ENCODE measurements around the gene MARCHF2.

Gene MARCHF2

GRCh38 chr19:8377598-8377997, 35.5 kb upstream of the MARCHF2 start:
- TF ChIP-seq CEBPB (IDR thresholded peaks at IDR 0.05) (no peak), TAF1 (IDR thresholded peaks at IDR 0.05; ENCODE audit: low read depth) (no peak), TEAD4 (IDR thresholded peaks at IDR 0.05) (no peak), TCF12 (IDR thresholded peaks at IDR 0.05; ENCODE audit: low read depth) (no peak), EGR1 (IDR thresholded peaks at IDR 0.05) (no peak)
- TF ChIP-seq, protein P1, sequence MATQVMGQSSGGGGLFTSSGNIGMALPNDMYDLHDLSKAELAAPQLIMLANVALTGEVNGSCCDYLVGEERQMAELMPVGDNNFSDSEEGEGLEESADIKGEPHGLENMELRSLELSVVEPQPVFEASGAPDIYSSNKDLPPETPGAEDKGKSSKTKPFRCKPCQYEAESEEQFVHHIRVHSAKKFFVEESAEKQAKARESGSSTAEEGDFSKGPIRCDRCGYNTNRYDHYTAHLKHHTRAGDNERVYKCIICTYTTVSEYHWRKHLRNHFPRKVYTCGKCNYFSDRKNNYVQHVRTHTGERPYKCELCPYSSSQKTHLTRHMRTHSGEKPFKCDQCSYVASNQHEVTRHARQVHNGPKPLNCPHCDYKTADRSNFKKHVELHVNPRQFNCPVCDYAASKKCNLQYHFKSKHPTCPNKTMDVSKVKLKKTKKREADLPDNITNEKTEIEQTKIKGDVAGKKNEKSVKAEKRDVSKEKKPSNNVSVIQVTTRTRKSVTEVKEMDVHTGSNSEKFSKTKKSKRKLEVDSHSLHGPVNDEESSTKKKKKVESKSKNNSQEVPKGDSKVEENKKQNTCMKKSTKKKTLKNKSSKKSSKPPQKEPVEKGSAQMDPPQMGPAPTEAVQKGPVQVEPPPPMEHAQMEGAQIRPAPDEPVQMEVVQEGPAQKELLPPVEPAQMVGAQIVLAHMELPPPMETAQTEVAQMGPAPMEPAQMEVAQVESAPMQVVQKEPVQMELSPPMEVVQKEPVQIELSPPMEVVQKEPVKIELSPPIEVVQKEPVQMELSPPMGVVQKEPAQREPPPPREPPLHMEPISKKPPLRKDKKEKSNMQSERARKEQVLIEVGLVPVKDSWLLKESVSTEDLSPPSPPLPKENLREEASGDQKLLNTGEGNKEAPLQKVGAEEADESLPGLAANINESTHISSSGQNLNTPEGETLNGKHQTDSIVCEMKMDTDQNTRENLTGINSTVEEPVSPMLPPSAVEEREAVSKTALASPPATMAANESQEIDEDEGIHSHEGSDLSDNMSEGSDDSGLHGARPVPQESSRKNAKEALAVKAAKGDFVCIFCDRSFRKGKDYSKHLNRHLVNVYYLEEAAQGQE (IDR thresholded peaks at IDR 0.05; ENCODE audit: low read depth) = no peak

DNA sequence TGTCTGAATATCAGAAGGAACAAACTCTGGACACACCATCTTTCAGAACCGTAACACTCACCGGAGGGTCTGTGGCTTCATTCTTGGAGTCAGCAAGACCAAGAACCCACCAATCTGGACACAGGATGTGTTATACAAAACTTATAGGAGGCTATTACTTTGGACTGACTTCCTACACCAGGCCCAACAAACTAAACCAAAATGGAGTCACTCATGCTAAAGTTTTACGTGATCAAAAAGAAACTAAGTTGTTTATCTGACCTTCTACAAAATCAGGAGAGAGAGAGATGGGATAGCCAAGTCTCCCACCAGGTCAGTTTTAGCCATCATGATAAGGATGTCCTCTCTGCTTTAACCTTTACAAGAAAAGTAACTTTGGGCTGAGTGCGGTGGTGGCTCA, 26.1 kb upstream of the MARCHF2 start:
- TF ChIP-seq ZBTB7A (IDR thresholded peaks at IDR 0.05; ENCODE audit: low read depth) (no peak), NFIC (IDR thresholded peaks at IDR 0.05) (no peak), EGR1 (IDR thresholded peaks at IDR 0.05) (no peak), FOXM1 (IDR thresholded peaks at IDR 0.05; ENCODE audit: borderline replicate concordance, low read depth) (no peak), CREB1 (IDR thresholded peaks at IDR 0.05; ENCODE audit: low read depth) (no peak), EP300 (IDR thresholded peaks at IDR 0.05; ENCODE audit: borderline replicate concordance) (no peak), TAF1 (IDR thresholded peaks at IDR 0.05; ENCODE audit: low read depth) (no peak), YY1 (IDR thresholded peaks at IDR 0.05; ENCODE audit: low read depth) (no peak)
- TF ChIP-seq, protein P2, sequence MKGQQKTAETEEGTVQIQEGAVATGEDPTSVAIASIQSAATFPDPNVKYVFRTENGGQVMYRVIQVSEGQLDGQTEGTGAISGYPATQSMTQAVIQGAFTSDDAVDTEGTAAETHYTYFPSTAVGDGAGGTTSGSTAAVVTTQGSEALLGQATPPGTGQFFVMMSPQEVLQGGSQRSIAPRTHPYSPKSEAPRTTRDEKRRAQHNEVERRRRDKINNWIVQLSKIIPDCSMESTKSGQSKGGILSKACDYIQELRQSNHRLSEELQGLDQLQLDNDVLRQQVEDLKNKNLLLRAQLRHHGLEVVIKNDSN (IDR thresholded peaks at IDR 0.05) = no peak
- TF ChIP-seq, protein P1 (IDR thresholded peaks at IDR 0.05; ENCODE audit: low read depth) = no peak

GRCh38 chr19:8387688-8388611, 25.2 kb upstream of the MARCHF2 start:
- TF ChIP-seq CEBPB (IDR thresholded peaks at IDR 0.05) (no peak), FOXM1 (IDR thresholded peaks at IDR 0.05; ENCODE audit: borderline replicate concordance, low read depth) (no peak), EGR1 (IDR thresholded peaks at IDR 0.05) (no peak), EP300 (IDR thresholded peaks at IDR 0.05; ENCODE audit: borderline replicate concordance) (no peak), NFIC (IDR thresholded peaks at IDR 0.05) (no peak), CREB1 (IDR thresholded peaks at IDR 0.05; ENCODE audit: low read depth) (no peak), RAD21 (IDR thresholded peaks at IDR 0.05; ENCODE audit: low read depth) (no peak), TAF1 (IDR thresholded peaks at IDR 0.05; ENCODE audit: low read depth) (no peak), TEAD4 (IDR thresholded peaks at IDR 0.05) (no peak), ZBTB7A (IDR thresholded peaks at IDR 0.05; ENCODE audit: low read depth) (no peak), YY1 (IDR thresholded peaks at IDR 0.05; ENCODE audit: low read depth) (no peak), TCF12 (IDR thresholded peaks at IDR 0.05; ENCODE audit: low read depth) (no peak)
- TF ChIP-seq, protein P1 (IDR thresholded peaks at IDR 0.05; ENCODE audit: low read depth) = no peak
- TF ChIP-seq, protein P3, sequence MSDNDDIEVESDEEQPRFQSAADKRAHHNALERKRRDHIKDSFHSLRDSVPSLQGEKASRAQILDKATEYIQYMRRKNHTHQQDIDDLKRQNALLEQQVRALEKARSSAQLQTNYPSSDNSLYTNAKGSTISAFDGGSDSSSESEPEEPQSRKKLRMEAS (IDR thresholded peaks at IDR 0.05) = no peak
- TF ChIP-seq, protein P2 (IDR thresholded peaks at IDR 0.05) = no peak

DNA sequence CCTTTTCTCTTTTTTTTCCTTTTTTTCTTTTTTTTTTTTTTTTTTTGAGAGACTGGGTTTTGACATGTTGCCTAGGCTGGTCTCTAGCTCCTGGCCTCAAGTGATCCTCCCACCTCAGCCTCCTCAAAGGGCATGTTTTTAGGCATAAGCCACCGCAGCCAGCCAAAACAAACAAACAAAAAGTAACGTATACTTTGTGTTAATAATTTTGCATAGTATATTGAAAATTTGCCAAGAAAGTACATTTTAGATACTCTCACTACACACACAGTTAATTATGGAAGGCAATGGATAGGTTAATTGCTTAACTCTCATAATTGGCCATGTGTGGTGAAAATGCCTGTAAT, 24.5 kb upstream of the MARCHF2 start:
- TF ChIP-seq FOXM1 (IDR thresholded peaks at IDR 0.05; ENCODE audit: borderline replicate concordance, low read depth) (no peak), ZBTB7A (IDR thresholded peaks at IDR 0.05; ENCODE audit: low read depth) (no peak), TCF12 (IDR thresholded peaks at IDR 0.05; ENCODE audit: low read depth) (no peak), CREB1 (IDR thresholded peaks at IDR 0.05; ENCODE audit: low read depth) (no peak), TAF1 (IDR thresholded peaks at IDR 0.05; ENCODE audit: low read depth) (no peak), TEAD4 (IDR thresholded peaks at IDR 0.05) (no peak), EGR1 (IDR thresholded peaks at IDR 0.05) (no peak)
- TF ChIP-seq, protein P1 (IDR thresholded peaks at IDR 0.05; ENCODE audit: low read depth) = no peak
- TF ChIP-seq, protein P2 (IDR thresholded peaks at IDR 0.05) = no peak

Measured in Ishikawa (cell line).